ENCODE results near the gene TSPAN10.

DNA sequence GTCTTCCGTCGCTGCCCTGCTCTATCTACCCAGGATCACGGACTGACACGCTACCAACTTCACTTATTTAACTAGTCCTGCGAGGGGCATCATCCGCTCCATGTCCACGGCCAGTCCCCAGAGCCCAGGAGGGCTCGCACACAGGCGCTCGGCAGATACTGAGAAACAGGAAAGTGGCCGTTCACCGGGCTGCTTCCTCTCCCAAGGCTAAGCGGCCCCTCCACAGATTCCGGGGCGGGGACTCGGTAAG lies 29.0 kb downstream of the TSPAN10 start:
- TF ChIP-seq GATA2 (IDR thresholded peaks at IDR 0.05; ENCODE audit: low read depth, low read length) (no peak), GATA3 (IDR thresholded peaks at IDR 0.05; ENCODE audit: low read depth, low read length) (no peak)

Data from SH-SY5Y (cell line).